Left ventricle myocardium inferior (tissue), 1 donor: ENCODE measurements around the gene IL1RAPL1. TPM values are rescaled to one million over a fixed set of nuclear protein-coding genes. Genes with fewer than 3 reads are reported as not detected.
A peak's percentile ranks its signal among the peaks of the same experiment; 100 is the strongest.

Source experiments
- DNase-seq: peaks from one replicate; pipeline ENCODE4 v3.0.0-alpha.2; 2020
- H3K27ac ChIP-seq: fragments of 200-600 bp; replicated peaks from 2 replicates; pipeline ENCODE4 v1.8.0; 2021
- H3K27me3 ChIP-seq: fragments of 200-600 bp; 2 replicates; pipeline ENCODE4 v1.8.0; 2021; ENCODE audit warnings: low read depth
- H3K36me3 ChIP-seq: fragments of 200-600 bp; 2 replicates; pipeline ENCODE4 v1.8.0; 2021
- H3K4me1 ChIP-seq: fragments of 200-600 bp; 2 replicates; pipeline ENCODE4 v1.8.0; 2021
- H3K4me3 ChIP-seq: fragments of 200-600 bp; 2 replicates; pipeline ENCODE4 v1.8.0; 2021; ENCODE audit warnings: mild to moderate bottlenecking, moderate library complexity
- H3K9me3 ChIP-seq: fragments of 200-600 bp; replicated peaks from 2 replicates; pipeline ENCODE4 v1.8.0; 2021
- intact Hi-C: fragments of 100-400 bp; cut with micrococcal nuclease; formaldehyde crosslinking; loops from one replicate; pipeline ENCODE4 v1.11.0; 2022
- total RNA-seq: library from RNA; stranded (reverse); fragmentation: NEBNext Ultra II Directional; extraction: Animal tissue kit (Norgen Biotek cat#: 25700); gene quantifications from one replicate; pipeline ENCODE4 v1.2.1, GENCODE V29; 2021
- TF ChIP-seq, protein P1 (sequence below): fragments of 200-600 bp; IDR thresholded peaks from 2 replicates; pipeline ENCODE4 v1.8.0; 2021; ENCODE audit warnings: antibody characterized with exemption, mild to moderate bottlenecking, borderline replicate concordance
- donor health status: DM: no; HTN: yes; CAD: no; lungs with severe emphysema.

IL1RAPL1 gene
- total RNA-seq, 1 donor from 2014 or later = 1.9 TPM

GRCh38 chrX:29044423-29045184 lies 457.4 kb downstream of the IL1RAPL1 start:
- Histone ChIP-seq H3K4me3 (no peak overlapping the region), H3K4me1 (peaks cover 5% of the 10 kb centered on the region), H3K36me3 (no peaks in the 10 kb centered on the region), H3K9me3 (no peaks in the 10 kb centered on the region), H3K27ac (no peak overlapping the region), H3K27me3 (no peaks in the 10 kb centered on the region)
- no peak for DNase-seq
- TF ChIP-seq, protein P1, sequence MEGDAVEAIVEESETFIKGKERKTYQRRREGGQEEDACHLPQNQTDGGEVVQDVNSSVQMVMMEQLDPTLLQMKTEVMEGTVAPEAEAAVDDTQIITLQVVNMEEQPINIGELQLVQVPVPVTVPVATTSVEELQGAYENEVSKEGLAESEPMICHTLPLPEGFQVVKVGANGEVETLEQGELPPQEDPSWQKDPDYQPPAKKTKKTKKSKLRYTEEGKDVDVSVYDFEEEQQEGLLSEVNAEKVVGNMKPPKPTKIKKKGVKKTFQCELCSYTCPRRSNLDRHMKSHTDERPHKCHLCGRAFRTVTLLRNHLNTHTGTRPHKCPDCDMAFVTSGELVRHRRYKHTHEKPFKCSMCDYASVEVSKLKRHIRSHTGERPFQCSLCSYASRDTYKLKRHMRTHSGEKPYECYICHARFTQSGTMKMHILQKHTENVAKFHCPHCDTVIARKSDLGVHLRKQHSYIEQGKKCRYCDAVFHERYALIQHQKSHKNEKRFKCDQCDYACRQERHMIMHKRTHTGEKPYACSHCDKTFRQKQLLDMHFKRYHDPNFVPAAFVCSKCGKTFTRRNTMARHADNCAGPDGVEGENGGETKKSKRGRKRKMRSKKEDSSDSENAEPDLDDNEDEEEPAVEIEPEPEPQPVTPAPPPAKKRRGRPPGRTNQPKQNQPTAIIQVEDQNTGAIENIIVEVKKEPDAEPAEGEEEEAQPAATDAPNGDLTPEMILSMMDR = peak; percentile 20
- intact Hi-C loops = loop anchor here (10.0 kb wide), 1 partner anchor 460 kb away; the partner anchor contains the start of gene IL1RAPL1

DNA sequence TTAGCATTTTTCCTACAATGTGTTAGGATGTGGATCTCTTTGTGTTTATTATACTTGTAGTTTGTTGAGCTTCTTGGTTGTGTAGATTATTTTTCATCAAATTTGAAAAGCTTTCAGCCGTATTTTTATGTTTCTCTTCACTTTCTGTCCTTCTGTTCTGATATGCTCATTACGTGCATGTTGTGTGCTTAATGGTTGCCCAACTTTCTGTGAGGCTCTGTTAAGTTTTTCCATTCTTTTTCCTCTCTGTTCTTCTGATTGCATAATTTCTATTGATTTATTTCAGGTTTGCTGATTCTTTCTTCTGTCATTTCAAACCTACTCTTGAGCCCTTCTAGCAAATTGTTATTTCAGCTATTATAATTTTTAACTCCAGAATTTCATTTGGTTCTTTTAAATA lies 478.2 kb downstream of the IL1RAPL1 start:
- Histone ChIP-seq H3K36me3 (no peaks in the 10 kb centered on the region), H3K27ac (no peak overlapping the region), H3K4me1 (no peaks in the 10 kb centered on the region), H3K27me3 (no peaks in the 10 kb centered on the region), H3K4me3 (no peak overlapping the region), H3K9me3 (peaks cover 8% of the 10 kb centered on the region)
- DNase-seq = no peak
- intact Hi-C loops = no loop called here
- TF ChIP-seq, protein P1 = no peak

- Histone ChIP-seq H3K27ac (no peak overlapping the region), H3K27me3 (no peaks in the 10 kb centered on the region), H3K4me1 (no peaks in the 10 kb centered on the region), H3K9me3 (peaks cover 8% of the 10 kb centered on the region), H3K36me3 (no peaks in the 10 kb centered on the region), H3K4me3 (no peak overlapping the region)
- DNase-seq = no peak
- intact Hi-C loops = no loop called here
- TF ChIP-seq, protein P1 = no peak
Measured at GRCh38 chrX:29066516-29066915, 479.3 kb downstream of the IL1RAPL1 start.

DNA sequence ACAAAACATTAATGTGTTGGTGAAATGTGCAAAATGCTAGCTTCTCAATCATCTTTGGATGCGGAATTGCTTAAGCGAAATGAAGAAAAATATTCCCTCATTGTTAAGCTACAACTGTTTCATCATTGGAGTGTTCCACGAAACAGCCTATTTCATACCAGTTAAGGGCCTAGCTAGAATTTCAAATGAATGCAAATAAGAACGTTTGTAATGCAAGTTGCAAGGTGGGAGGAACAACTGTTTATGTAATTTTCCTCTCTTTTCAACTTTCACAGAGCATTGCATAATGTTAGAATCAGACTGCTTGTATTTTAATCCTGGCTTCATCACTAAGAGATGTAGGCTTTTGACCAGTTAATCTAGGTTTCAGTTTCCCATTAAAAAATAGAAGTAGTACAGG lies 480.1 kb downstream of the IL1RAPL1 start:
- no peaks in the 10 kb centered on the region for H3K27me3 ChIP-seq
- no peak overlapping the region for H3K27ac ChIP-seq
- intact Hi-C loops = no loop called here
- TF ChIP-seq, protein P1 = no peak
- no peak for DNase-seq
- H3K4me1 ChIP-seq = no peaks in the 10 kb centered on the region
- no peak overlapping the region for H3K4me3 ChIP-seq
- H3K36me3 ChIP-seq = no peaks in the 10 kb centered on the region
- peaks cover 8% of the 10 kb centered on the region for H3K9me3 ChIP-seq

GRCh38 chrX:29071525-29072320 lies 484.5 kb downstream of the IL1RAPL1 start:
- Histone ChIP-seq H3K4me3 (no peak overlapping the region), H3K27ac (no peak overlapping the region), H3K9me3 (no peaks in the 10 kb centered on the region), H3K36me3 (no peaks in the 10 kb centered on the region), H3K27me3 (no peaks in the 10 kb centered on the region), H3K4me1 (peaks cover 5% of the 10 kb centered on the region)
- TF ChIP-seq, protein P1 = no peak
- no peak for DNase-seq
- intact Hi-C loops = no loop called here
